T-cell (primary cell): ENCODE data around the gene TSR1. TPM values are rescaled to one million over a fixed set of nuclear protein-coding genes. Genes with fewer than 3 reads are reported as not detected.

Experiments
- ATAC-seq, 4 experiments: fragments of 200-7000 bp in 3 of 4; fragments of 150-1000 bp in 1 of 4; cut with Tn5 transposase; replicated peaks in 1 of 4; 1 replicate in 3 of 4; 2 replicates in 1 of 4; pipeline ENCODE4 v1.10.0; 2021; ENCODE audit warnings: moderate library complexity in 3 of 4, mild to moderate bottlenecking in 2 of 4, moderate number of reproducible peaks in 1 of 4
- CTCF ChIA-PET, 2 donors: fragments of 300-600 bp; sonication (Branson Sonifier 250); formaldehyde crosslinking; loops; one replicate each; lab custom pipeline; 2022; ENCODE audit warnings: antibody characterized with exemption in 2 of 2; lab: Charles Lee
- POLR2A ChIA-PET, 2 donors: fragments of 300-600 bp; sonication (Branson Sonifier 250); formaldehyde crosslinking; loops; one replicate each; lab custom pipeline; 2022; ENCODE audit warnings: antibody characterized with exemption in 2 of 2; lab: Charles Lee
- DNase-seq, 35 experiments: peaks; one replicate each; pipeline versions ENCODE4 v3.0.0 to v3.0.0-alpha.2; 2013 to 2023
- H3K27ac ChIP-seq: one replicate; pipeline ENCODE4 v1.5.1; 2013; ENCODE audit warnings: low read length
- H3K27me3 ChIP-seq, 2 experiments: replicated peaks in 1 of 2; 1 replicate in 1 of 2; 2 replicates in 1 of 2; pipeline versions ENCODE4 v1.6.1 to v1.7.0; 2013; ENCODE audit warnings: low read length in 1 of 2, mixed read lengths in 1 of 2; ENCODE audit not compliant: control insufficient read depth in 2 of 2, insufficient read depth in 2 of 2; ENCODE audit errors: extremely low read depth in 1 of 2
- H3K36me3 ChIP-seq, 2 donors: 1 replicate in 1 of 2; 2 replicates in 1 of 2; pipeline versions ENCODE4 v1.6.1 to v1.7.0; 2013; ENCODE audit warnings: low read length in 1 of 2; ENCODE audit not compliant: control insufficient read depth in 2 of 2, insufficient read depth in 1 of 2; ENCODE audit errors: extremely low read depth in 1 of 2
- H3K4me1 ChIP-seq, 2 experiments: 1 replicate in 1 of 2; 2 replicates in 1 of 2; pipeline versions ENCODE4 v1.6.1 to v1.7.0; 2013; ENCODE audit warnings: low read length in 2 of 2, mixed read lengths in 1 of 2; ENCODE audit not compliant: insufficient read depth in 2 of 2, control insufficient read depth in 1 of 2; ENCODE audit errors: extremely low read depth in 1 of 2
- H3K4me3 ChIP-seq, 2 donors: 1 replicate in 1 of 2; 2 replicates in 1 of 2; pipeline versions ENCODE4 v1.5.1 to v1.7.0; 2013; ENCODE audit warnings: mild to moderate bottlenecking in 2 of 2, low read length in 1 of 2, moderate library complexity in 1 of 2; ENCODE audit not compliant: control insufficient read depth in 1 of 2; ENCODE audit errors: extremely low read depth in 1 of 2
- H3K9me3 ChIP-seq: 2 replicates; pipeline ENCODE4 v1.7.0; 2013
- H3K27ac Mint-ChIP-seq, 2 donors: one replicate each; pipeline ENCODE4 v1.8.0; 2020 to 2021; ENCODE audit warnings: mild to moderate bottlenecking in 2 of 2, mixed read lengths in 2 of 2
- H3K27me3 Mint-ChIP-seq, 2 donors: one replicate each; pipeline ENCODE4 v1.8.0; 2021 to 2022; ENCODE audit warnings: mixed read lengths in 2 of 2
- H3K36me3 Mint-ChIP-seq: one replicate; pipeline ENCODE4 v1.8.0; 2021; ENCODE audit warnings: mixed read lengths
- H3K4me1 Mint-ChIP-seq, 3 donors: one replicate each; pipeline ENCODE4 v1.8.0; 2020 to 2022; ENCODE audit warnings: mixed read lengths in 3 of 3, mild to moderate bottlenecking in 1 of 3
- H3K4me3 Mint-ChIP-seq, 3 donors: one replicate each; pipeline ENCODE4 v1.8.0; 2020 to 2022; ENCODE audit warnings: mild to moderate bottlenecking in 3 of 3, mixed read lengths in 3 of 3, moderate library complexity in 3 of 3
- H3K9me3 Mint-ChIP-seq, 3 donors: one replicate each; pipeline ENCODE4 v1.8.0; 2020 to 2022; ENCODE audit warnings: mixed read lengths in 3 of 3
- WGBS: methylation state at CpG from one replicate; pipeline ENCODE4 v1.1.5; 2013; ENCODE audit warnings: missing lambda C conversion rate; ENCODE audit not compliant: insufficient coverage; 5-methylcytosine and 5-hydroxymethylcytosine counted together
- total RNA-seq, 35 experiments: library from RNA in 6 of 35; stranded (reverse) in 6 of 35; fragments of 120-200 nt in 1 of 35; gene quantifications; one replicate each; pipeline versions ENCODE4 v1.2.1 to v1.2.4 and lab custom pipeline; 2013 to 2026

Gene TSR1
- total RNA-seq, 5 donors from 2014 or later (not counting 1 experiment from before 2014, with no cell fraction given), result 27.8 to 33.7 (median 28.8) TPM

GRCh38 chr17:2335726-2336214, 487 bp downstream of the TSR1 start:
- H3K36me3 ChIP-seq, result peaks cover 0 to 44% of the 10 kb centered on the region in 2 donors

GRCh38 chr17:2331303-2331702, 5.0 kb downstream of the TSR1 start:
- CTCF ChIA-PET, result no interaction called here
- H3K4me1 ChIP-seq, result peaks cover 8 to 13% of the 10 kb centered on the region in 2 experiments
- no peak for DNase-seq
- ATAC-seq, result no peak
- H3K36me3 ChIP-seq, result peaks cover 5 to 77% of the 10 kb centered on the region in 2 donors
- Mint-ChIP-seq H3K27ac (no peak overlapping the region), H3K9me3 (no peaks in the 10 kb centered on the region), H3K4me1 (peaks cover 16 to 21% (median 21%) of the 10 kb centered on the region in 3 donors), H3K36me3 (peaks cover 27% of the 10 kb centered on the region), H3K27me3 (no peaks in the 10 kb centered on the region), H3K4me3 (no peak overlapping the region)
- POLR2A ChIA-PET, result interaction anchor here in 1 of 2 donors (0.9 to 1.3 kb wide), 2 partner anchors 11 to 28 kb away, joined by 4 to 9 read pairs; partner anchors contain the start of genes SMG6 and SRR
- no peak overlapping the region for H3K27ac ChIP-seq
- no peaks in the 10 kb centered on the region for H3K9me3 ChIP-seq
- WGBS, result 71% methylated on average over 3 of the region's 3 CpGs
- H3K4me3 ChIP-seq, result no peak overlapping the region
- H3K27me3 ChIP-seq, result no peaks in the 10 kb centered on the region

More at GRCh38 chr17:2335726-2336214, 487 bp downstream of the TSR1 start:
- Histone ChIP-seq H3K27ac (peak overlapping the region; percentile 74), H3K9me3 (no peaks in the 10 kb centered on the region), H3K4me3 (peak overlapping the region; percentile 83 to 91), H3K27me3 (no peaks in the 10 kb centered on the region), H3K4me1 (peaks cover 12 to 33% of the 10 kb centered on the region in 2 experiments)
- CTCF ChIA-PET, result interaction anchor here in 1 of 2 donors (0.8 to 1.7 kb wide), 5 partner anchors 12 to 246 kb away, joined by 3 to 11 read pairs (median 3); no protein-coding TSS in a partner anchor
- H3K36me3 Mint-ChIP-seq, result peaks cover 11% of the 10 kb centered on the region
- ATAC-seq (no peak), DNase-seq (peak in 1 of 35 experiments; percentile 5)
- POLR2A ChIA-PET, result interaction anchor here in 1 of 2 donors (1.0 kb wide), 1 partner anchor 76 kb away, joined by 3 read pairs; no protein-coding TSS in a partner anchor
- 6% methylated on average over 14 of the region's 17 CpGs for WGBS
- peak overlapping the region; percentile 94 to 96 for H3K27ac Mint-ChIP-seq
- H3K9me3 Mint-ChIP-seq, result no peaks in the 10 kb centered on the region
- H3K4me1 Mint-ChIP-seq, result peaks cover 28 to 39% (median 31%) of the 10 kb centered on the region in 3 donors
- H3K27me3 Mint-ChIP-seq, result no peaks in the 10 kb centered on the region
- peak overlapping the region; percentile 99 to 100 (median 99) for H3K4me3 Mint-ChIP-seq

- Histone ChIP-seq H3K4me1 (no peaks in the 10 kb centered on the region), H3K27ac (no peak overlapping the region), H3K36me3 (peaks cover 10 to 55% of the 10 kb centered on the region in 2 donors), H3K27me3 (no peaks in the 10 kb centered on the region), H3K9me3 (no peaks in the 10 kb centered on the region), H3K4me3 (no peak overlapping the region)
- no peak overlapping the region for H3K27ac Mint-ChIP-seq
- DNase-seq, result no peak
- no peak overlapping the region for H3K4me3 Mint-ChIP-seq
- ATAC-seq, result no peak
- WGBS, result no CpG with 5 or more reads among the region's 2 CpGs
- POLR2A ChIA-PET, result no interaction called here
- peaks cover 0 to 2% (median 0%) of the 10 kb centered on the region in 3 donors for H3K4me1 Mint-ChIP-seq
- CTCF ChIA-PET, result no interaction called here
- no peaks in the 10 kb centered on the region for H3K27me3 Mint-ChIP-seq
- peaks cover 46% of the 10 kb centered on the region for H3K36me3 Mint-ChIP-seq
- H3K9me3 Mint-ChIP-seq, result no peaks in the 10 kb centered on the region
Observed at GRCh38 chr17:2323629-2324314, 12.5 kb downstream of the TSR1 start.

- Histone ChIP-seq H3K4me3 (no peak overlapping the region), H3K9me3 (no peaks in the 10 kb centered on the region), H3K36me3 (peaks cover 8 to 42% of the 10 kb centered on the region in 2 donors), H3K27ac (no peak overlapping the region), H3K4me1 (no peaks in the 10 kb centered on the region), H3K27me3 (no peaks in the 10 kb centered on the region)
- ATAC-seq, result no peak
- Mint-ChIP-seq H3K36me3 (peaks cover 42% of the 10 kb centered on the region), H3K27me3 (no peaks in the 10 kb centered on the region), H3K9me3 (no peaks in the 10 kb centered on the region), H3K4me1 (no peaks in the 10 kb centered on the region), H3K4me3 (no peak overlapping the region), H3K27ac (no peak overlapping the region)
- no CpG with 5 or more reads among the region's 1 CpG for WGBS
- POLR2A ChIA-PET, result no interaction called here
- CTCF ChIA-PET, result interaction anchor here (0.5 to 0.6 kb wide), 3 partner anchors 127 to 266 kb away, joined by 3 to 6 read pairs (median 3); no protein-coding TSS in a partner anchor
- DNase-seq, result no peak
Observed at GRCh38 chr17:2321399-2321798, 14.9 kb downstream of the TSR1 start.

- Mint-ChIP-seq H3K36me3 (peaks cover 25% of the 10 kb centered on the region), H3K4me1 (no peaks in the 10 kb centered on the region), H3K27me3 (no peaks in the 10 kb centered on the region), H3K4me3 (no peak overlapping the region), H3K27ac (no peak overlapping the region), H3K9me3 (no peaks in the 10 kb centered on the region)
- Histone ChIP-seq H3K4me1 (no peaks in the 10 kb centered on the region), H3K27ac (no peak overlapping the region), H3K4me3 (no peak overlapping the region), H3K9me3 (no peaks in the 10 kb centered on the region), H3K27me3 (no peaks in the 10 kb centered on the region), H3K36me3 (peaks cover 5 to 22% of the 10 kb centered on the region in 2 donors)
- no peak for DNase-seq
- POLR2A ChIA-PET, result no interaction called here
- CTCF ChIA-PET, result no interaction called here
- ATAC-seq, result no peak
Observed at GRCh38 chr17:2319051-2319450, 17.2 kb downstream of the TSR1 start.

- Histone ChIP-seq H3K4me1 (no peaks in the 10 kb centered on the region), H3K27me3 (no peaks in the 10 kb centered on the region), H3K9me3 (no peaks in the 10 kb centered on the region), H3K27ac (no peak overlapping the region), H3K4me3 (no peak overlapping the region), H3K36me3 (peaks cover 1 to 10% of the 10 kb centered on the region in 2 donors)
- Mint-ChIP-seq H3K4me3 (no peak overlapping the region), H3K27me3 (no peaks in the 10 kb centered on the region), H3K36me3 (peaks cover 12% of the 10 kb centered on the region), H3K27ac (no peak overlapping the region), H3K4me1 (no peaks in the 10 kb centered on the region), H3K9me3 (no peaks in the 10 kb centered on the region)
- ATAC-seq, result no peak
- WGBS, result no CpG with 5 or more reads among the region's 3 CpGs
- ChIA-PET CTCF (interaction anchor here in 1 of 2 donors (0.6 to 0.7 kb wide), 2 partner anchors 134 to 265 kb away, joined by 3 read pairs; no protein-coding TSS in a partner anchor), POLR2A (no interaction called here)
- no peak for DNase-seq
Observed at GRCh38 chr17:2317796-2318195, 18.5 kb downstream of the TSR1 start.
